Colonic mucosa (tissue), 4 donors: ENCODE data around the gene COX17. TPM values are rescaled to one million over a fixed set of nuclear protein-coding genes. Genes with fewer than 3 reads are reported as not detected.
"Not testable (repeated sequence)": the region's sequence is repeated elsewhere in the genome, so short reads cannot be mapped to it uniquely, and the experiment has no call there.

Experiments
- DNase-seq: peaks from one replicate; pipeline ENCODE4 v3.0.0-alpha.2; 2020
- H3K27ac ChIP-seq: fragments of 200-600 bp; one replicate; pipeline ENCODE4 v1.8.0; 2021
- H3K27me3 ChIP-seq: fragments of 200-600 bp; one replicate; pipeline ENCODE4 v1.8.0; 2021
- H3K36me3 ChIP-seq: fragments of 200-600 bp; one replicate; pipeline ENCODE4 v1.8.0; 2021
- H3K4me1 ChIP-seq: fragments of 200-600 bp; one replicate; pipeline ENCODE4 v1.8.0; 2021; ENCODE audit warnings: mild to moderate bottlenecking
- H3K4me3 ChIP-seq: fragments of 200-600 bp; one replicate; pipeline ENCODE4 v1.8.0; 2021
- H3K9ac ChIP-seq, 2 donors: one replicate each; pipeline ENCODE4 v1.7.0; 2013; ENCODE audit warnings: control low read depth in 2 of 2, low read depth in 2 of 2, low read length in 2 of 2
- H3K9me3 ChIP-seq: fragments of 200-600 bp; one replicate; pipeline ENCODE4 v1.8.0; 2021
- CTCF ChIP-seq: fragments of 200-600 bp; IDR thresholded peaks from one replicate; pipeline ENCODE4 v1.8.0; 2022; ENCODE audit warnings: antibody characterized with exemption, mild to moderate bottlenecking
- intact Hi-C: fragments of 100-400 bp; cut with DNase I; formaldehyde crosslinking; loops from one replicate; pipeline ENCODE4 v1.14.1; 2022
- total RNA-seq, 2 donors: library from RNA; stranded (reverse); fragmentation: NEBNext Ultra II Directional in 1 of 2; extraction: Animal tissue kit (Norgen Biotek cat#: 25700) in 1 of 2; gene quantifications; one replicate each; pipeline ENCODE4 v1.2.1, GENCODE V29; 2021
- donor health status: healthy.
- donor health status: DM: no; HTN: no; CAD: no.
- donor health status: DM: no; HTN: no; CAD: no.

COX17 gene
- total RNA-seq, 2 donors from 2014 or later: 53.5 to 64.5 TPM

DNA sequence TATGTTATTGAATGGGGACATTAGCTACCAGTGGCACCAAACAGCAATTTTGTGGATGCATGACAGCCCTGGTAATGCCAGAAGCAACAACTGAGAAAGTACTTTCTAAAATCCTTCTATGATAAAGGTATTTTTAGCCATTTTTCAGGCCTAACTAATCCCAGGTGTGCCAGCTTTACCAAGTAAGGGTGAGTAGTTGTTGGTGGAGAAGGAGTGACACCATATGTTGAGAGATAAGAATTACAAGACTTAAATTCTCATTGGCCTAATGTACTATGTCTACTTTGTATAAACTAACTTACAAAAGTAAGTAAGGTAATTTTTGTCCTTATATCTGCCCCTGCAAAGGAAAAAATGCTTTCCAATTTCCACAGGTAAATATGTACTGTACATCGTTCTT is 4.1 kb upstream of the COX17 start:
- Histone ChIP-seq H3K27ac (no peak overlapping the region), H3K27me3 (no peaks in the 10 kb centered on the region), H3K9ac (no peak overlapping the region), H3K36me3 (no peaks in the 10 kb centered on the region), H3K4me3 (no peak overlapping the region), H3K4me1 (peaks cover 1% of the 10 kb centered on the region), H3K9me3 (no peaks in the 10 kb centered on the region)
- TF ChIP-seq CTCF: no peak
- no peak for DNase-seq
- intact Hi-C loops: loop anchor here (10.0 kb wide), 1 partner anchor 406 kb away; no protein-coding TSS in a partner anchor

GRCh38 chr3:119679874-119680273 is 2.7 kb upstream of the COX17 start:
- no peak for TF ChIP-seq CTCF
- Histone ChIP-seq H3K9ac (no peak overlapping the region), H3K36me3 (no peaks in the 10 kb centered on the region), H3K27me3 (no peaks in the 10 kb centered on the region), H3K4me1 (peaks cover 9% of the 10 kb centered on the region), H3K9me3 (no peaks in the 10 kb centered on the region), H3K27ac (no peak overlapping the region), H3K4me3 (no peak overlapping the region)
- intact Hi-C loops: loop anchor here (10.0 kb wide), 2 partner anchors 215 to 405 kb away; partner anchors contain the start of genes POGLUT1 and TMEM39A
- no peak for DNase-seq

- not testable (repeated sequence) for H3K4me1 ChIP-seq, H3K27me3 ChIP-seq, DNase-seq, H3K9me3 ChIP-seq, H3K36me3 ChIP-seq, H3K9ac ChIP-seq, H3K4me3 ChIP-seq
- H3K27ac ChIP-seq: peak overlapping the region; percentile 91
- intact Hi-C loops: loop anchor here (10.0 kb wide), 1 partner anchor 213 kb away; the partner anchor contains the start of genes POGLUT1 and TMEM39A
Observed at GRCh38 chr3:119678209-119678608, 1.0 kb upstream of the COX17 start.

- no peak for DNase-seq
- Histone ChIP-seq H3K9ac (peak overlapping the region; percentile 65 to 92), H3K27ac (peak overlapping the region; percentile 91), H3K9me3 (no peaks in the 10 kb centered on the region), H3K4me1 (peaks cover 9% of the 10 kb centered on the region), H3K36me3 (no peaks in the 10 kb centered on the region), H3K4me3 (peak overlapping the region; percentile 64), H3K27me3 (no peaks in the 10 kb centered on the region)
- intact Hi-C loops: loop anchor here (10.0 kb wide), 1 partner anchor 213 kb away; the partner anchor contains the start of genes POGLUT1 and TMEM39A
- TF ChIP-seq CTCF: no peak
Observed at GRCh38 chr3:119677641-119677934, 382 bp upstream of the COX17 start.

DNA sequence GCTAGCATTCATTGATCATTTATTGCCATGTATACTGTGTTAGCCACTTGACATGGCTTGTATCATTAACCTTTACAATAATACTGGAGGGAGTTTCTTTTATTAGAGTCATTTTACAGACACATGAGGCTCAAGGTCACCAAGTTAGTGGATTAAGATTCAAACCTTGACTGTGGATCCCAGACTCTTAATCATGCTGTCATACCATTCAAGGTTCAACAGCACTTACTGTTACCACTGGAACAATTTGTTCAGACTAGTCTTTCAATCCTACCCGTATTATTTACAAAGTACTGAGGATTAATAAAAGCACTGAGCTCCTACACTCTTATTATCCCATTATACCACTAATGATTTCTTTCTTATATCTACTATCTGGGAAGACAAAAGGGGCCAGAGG is 1.2 kb downstream of the COX17 start:
- intact Hi-C loops: loop anchor here (10.0 kb wide), 1 partner anchor 211 kb away; the partner anchor contains the start of genes POGLUT1 and TMEM39A
- Histone ChIP-seq H3K36me3 (no peaks in the 10 kb centered on the region), H3K4me3 (no peak overlapping the region), H3K9ac (peak overlapping the region in 1 of 2 donors; percentile 43), H3K9me3 (no peaks in the 10 kb centered on the region), H3K27ac (peak overlapping the region; percentile 91), H3K4me1 (peaks cover 9% of the 10 kb centered on the region), H3K27me3 (no peaks in the 10 kb centered on the region)
- no peak for DNase-seq
- no peak for TF ChIP-seq CTCF

- Histone ChIP-seq H3K27me3 (no peaks in the 10 kb centered on the region), H3K4me3 (no peak overlapping the region), H3K27ac (peak overlapping the region; percentile 91), H3K4me1 (peaks cover 9% of the 10 kb centered on the region), H3K9me3 (no peaks in the 10 kb centered on the region), H3K9ac (no peak overlapping the region), H3K36me3 (no peaks in the 10 kb centered on the region)
- no peak for TF ChIP-seq CTCF
- no peak for DNase-seq
- intact Hi-C loops: loop anchor here (10.0 kb wide), 1 partner anchor 211 kb away; the partner anchor contains the start of genes POGLUT1 and TMEM39A
Observed at GRCh38 chr3:119675188-119675874, 1.9 kb downstream of the COX17 start.
